ENCODE measurements around the gene HAUS8.

Gene HAUS8, protein sequence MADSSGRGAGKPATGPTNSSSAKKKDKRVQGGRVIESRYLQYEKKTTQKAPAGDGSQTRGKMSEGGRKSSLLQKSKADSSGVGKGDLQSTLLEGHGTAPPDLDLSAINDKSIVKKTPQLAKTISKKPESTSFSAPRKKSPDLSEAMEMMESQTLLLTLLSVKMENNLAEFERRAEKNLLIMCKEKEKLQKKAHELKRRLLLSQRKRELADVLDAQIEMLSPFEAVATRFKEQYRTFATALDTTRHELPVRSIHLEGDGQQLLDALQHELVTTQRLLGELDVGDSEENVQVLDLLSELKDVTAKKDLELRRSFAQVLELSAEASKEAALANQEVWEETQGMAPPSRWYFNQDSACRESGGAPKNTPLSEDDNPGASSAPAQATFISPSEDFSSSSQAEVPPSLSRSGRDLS

DNA sequence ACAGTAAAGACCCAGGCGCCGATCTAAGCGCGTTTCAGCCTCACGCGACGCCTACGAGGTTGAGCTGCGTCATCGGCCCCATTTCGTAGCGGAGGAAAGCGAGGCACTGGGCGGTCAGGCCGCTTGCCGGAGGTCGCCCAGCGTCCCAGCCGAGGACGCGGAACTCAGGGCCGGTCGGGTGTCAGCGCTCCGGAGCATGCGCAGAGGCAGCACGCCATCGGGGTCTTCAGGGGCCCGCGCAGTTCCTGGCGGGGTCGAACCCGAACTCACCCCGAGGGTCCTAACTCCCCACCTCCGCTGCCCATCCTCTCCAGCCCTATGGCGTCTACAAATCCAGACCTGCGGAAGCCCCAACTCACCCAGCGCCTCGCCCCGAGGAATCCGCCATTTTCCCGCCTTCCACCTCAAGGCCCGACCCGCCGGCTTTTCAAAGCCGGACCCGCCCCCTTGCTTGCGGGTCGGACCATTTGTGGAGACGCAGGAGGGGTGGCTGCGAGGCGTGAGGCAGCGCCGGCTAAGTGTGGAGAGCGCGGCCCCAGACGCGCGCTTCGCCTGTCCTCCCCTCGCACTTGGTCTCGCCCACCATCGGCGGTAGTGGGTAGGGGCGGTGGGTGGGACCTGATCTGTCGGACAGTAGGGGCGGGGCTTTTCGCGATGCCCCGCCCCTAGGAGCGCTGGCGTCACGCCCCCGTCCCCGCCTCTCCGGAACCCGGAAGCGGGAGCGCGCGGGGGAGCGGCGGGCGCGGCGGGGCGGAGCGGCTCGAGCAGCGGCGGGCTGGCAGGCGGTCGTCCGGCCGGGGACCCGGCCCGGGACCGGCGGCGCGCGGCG, at the start of gene HAUS8, which contains the start of gene MYO9B:
TSS of gene HAUS8 (minus strand) at position 418 of the 829 bp plus-strand sequence. CDS start at position 388, 30 bp downstream.
TSS of gene MYO9B (plus strand) at position 743 of the 829 bp plus-strand sequence. CDS start 25,941 bp downstream, outside the sequence.
- Histone ChIP-seq H3K27me3 (ENCODE audit: control insufficient read depth in 5 of 5, insufficient read depth in 4 of 5, low read length in 5 of 5) (no peaks in the 10 kb centered on the region), H3K9me3 (ENCODE audit: control insufficient read depth in 5 of 5, low read length in 5 of 5) (no peaks in the 10 kb centered on the region), H3K4me1 (ENCODE audit: control insufficient read depth in 5 of 5, insufficient read depth in 5 of 5, low read length in 5 of 5) (peaks cover 12 to 58% (median 53%) of the 10 kb centered on the region in 5 donors), H3K36me3 (ENCODE audit: control insufficient read depth in 5 of 5, insufficient read depth in 5 of 5, low read length in 5 of 5) (peaks cover 0 to 21% (median 5%) of the 10 kb centered on the region in 5 donors), H3K9ac (ENCODE audit: low read length in 5 of 5) (peak within 1 kb of the TSS; percentile 75 to 92 (median 81)), H3K27ac (ENCODE audit: low read depth, low read length) (peak within 1 kb of the TSS; percentile 69), H3K4me3 (ENCODE audit: low read depth in 1 of 5, low read length in 5 of 5) (peak within 1 kb of the TSS; percentile 85 to 90 (median 89))

DNA sequence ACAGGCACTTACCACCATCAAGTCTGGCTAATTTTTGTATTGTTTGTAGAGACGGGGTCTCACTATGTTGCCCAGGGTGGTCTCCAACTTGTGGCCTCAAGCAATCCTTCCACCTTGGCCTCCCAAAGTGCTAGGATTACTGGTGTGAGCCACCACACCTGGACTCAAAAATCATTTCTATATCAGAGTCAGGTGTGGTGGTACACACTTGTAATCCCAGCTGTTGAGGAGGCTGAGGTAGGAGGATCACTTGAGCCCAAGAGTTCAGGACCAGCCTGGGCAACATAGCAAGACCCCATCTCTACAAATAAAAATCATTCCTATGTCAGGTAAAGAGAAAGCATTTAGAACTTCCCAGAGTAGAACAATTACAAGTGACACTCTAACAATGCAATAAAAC, 48.8 kb upstream of the HAUS8 start:
- Histone ChIP-seq H3K4me1 (ENCODE audit: control insufficient read depth in 5 of 5, insufficient read depth in 5 of 5, low read length in 5 of 5) (peaks cover 2 to 19% (median 17%) of the 10 kb centered on the region in 5 donors), H3K4me3 (ENCODE audit: low read depth in 1 of 5, low read length in 5 of 5) (no peak overlapping the region), H3K9ac (ENCODE audit: low read length in 5 of 5) (no peak overlapping the region), H3K9me3 (ENCODE audit: control insufficient read depth in 5 of 5, low read length in 5 of 5) (no peaks in the 10 kb centered on the region), H3K27me3 (ENCODE audit: control insufficient read depth in 5 of 5, insufficient read depth in 4 of 5, low read length in 5 of 5) (no peaks in the 10 kb centered on the region), H3K36me3 (ENCODE audit: control insufficient read depth in 5 of 5, insufficient read depth in 5 of 5, low read length in 5 of 5) (peaks cover 0 to 6% (median 3%) of the 10 kb centered on the region in 5 donors), H3K27ac (ENCODE audit: low read depth, low read length) (no peak overlapping the region)

DNA sequence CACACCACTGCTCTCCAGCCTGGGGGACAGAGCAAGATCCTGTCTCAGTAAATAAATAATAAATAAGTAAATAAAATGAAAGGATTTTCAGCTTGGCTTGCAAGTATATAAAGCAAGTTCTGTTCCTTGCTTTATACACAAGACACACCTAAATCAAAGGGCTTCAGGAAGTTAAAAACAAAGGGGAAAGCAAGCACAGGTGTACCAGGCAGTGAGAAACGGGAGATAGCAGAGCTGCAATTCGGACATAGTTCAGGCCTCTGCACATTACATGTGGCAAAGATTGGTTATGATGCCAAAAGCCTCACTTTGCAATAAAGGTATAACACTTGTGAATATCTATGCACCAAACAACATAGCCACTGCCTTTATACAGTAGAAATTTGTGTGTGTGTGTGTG, 47.8 kb upstream of the HAUS8 start:
- Histone ChIP-seq H3K36me3 (ENCODE audit: control insufficient read depth in 5 of 5, insufficient read depth in 5 of 5, low read length in 5 of 5) (peaks cover 0 to 5% (median 5%) of the 10 kb centered on the region in 5 donors), H3K4me3 (ENCODE audit: low read depth in 1 of 5, low read length in 5 of 5) (no peak overlapping the region), H3K9ac (ENCODE audit: low read length in 5 of 5) (no peak overlapping the region), H3K9me3 (ENCODE audit: control insufficient read depth in 5 of 5, low read length in 5 of 5) (no peaks in the 10 kb centered on the region), H3K4me1 (ENCODE audit: control insufficient read depth in 5 of 5, insufficient read depth in 5 of 5, low read length in 5 of 5) (peaks cover 2 to 19% (median 17%) of the 10 kb centered on the region in 5 donors), H3K27ac (ENCODE audit: low read depth, low read length) (no peak overlapping the region), H3K27me3 (ENCODE audit: control insufficient read depth in 5 of 5, insufficient read depth in 4 of 5, low read length in 5 of 5) (no peaks in the 10 kb centered on the region)

DNA sequence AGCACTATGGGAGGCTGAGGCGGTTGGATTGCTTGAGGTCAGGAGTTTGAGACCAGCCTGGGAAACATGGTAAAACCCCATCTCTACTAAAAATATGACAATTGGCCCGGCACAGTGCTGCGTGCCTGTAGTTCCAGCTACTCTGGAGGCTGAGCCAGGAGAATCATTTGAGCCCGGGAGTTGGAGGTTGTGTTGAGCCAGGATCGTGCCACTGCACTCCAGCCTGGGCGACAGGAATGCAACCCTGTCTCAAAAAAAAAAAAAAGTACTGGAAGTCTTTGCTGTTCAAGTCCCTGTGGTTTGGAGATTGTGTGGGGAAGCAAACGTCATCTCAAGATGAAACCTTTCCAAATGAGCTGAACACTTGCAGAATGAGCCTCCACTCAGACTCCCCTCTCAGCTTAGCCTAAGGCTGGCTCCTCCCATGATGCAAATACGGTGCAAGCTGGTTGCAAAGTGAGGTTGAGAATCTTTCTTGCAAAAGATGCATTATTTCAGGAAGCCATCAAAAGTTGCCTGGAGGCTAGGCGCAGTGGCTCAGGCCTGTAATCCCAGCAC, 46.6 kb upstream of the HAUS8 start:
- H3K4me1 ChIP-seq (ENCODE audit: control insufficient read depth in 5 of 5, insufficient read depth in 5 of 5, low read length in 5 of 5), result peaks cover 2 to 27% (median 24%) of the 10 kb centered on the region in 5 donors
- H3K36me3 ChIP-seq (ENCODE audit: control insufficient read depth in 5 of 5, insufficient read depth in 5 of 5, low read length in 5 of 5), result peaks cover 0 to 5% (median 3%) of the 10 kb centered on the region in 5 donors
- no peaks in the 10 kb centered on the region for H3K9me3 ChIP-seq (ENCODE audit: control insufficient read depth in 5 of 5, low read length in 5 of 5)
- H3K27ac ChIP-seq (ENCODE audit: low read depth, low read length), result no peak overlapping the region
- no peak overlapping the region for H3K9ac ChIP-seq (ENCODE audit: low read length in 5 of 5)
- H3K4me3 ChIP-seq (ENCODE audit: low read depth in 1 of 5, low read length in 5 of 5), result no peak overlapping the region
- H3K27me3 ChIP-seq (ENCODE audit: control insufficient read depth in 5 of 5, insufficient read depth in 4 of 5, low read length in 5 of 5), result no peaks in the 10 kb centered on the region

DNA sequence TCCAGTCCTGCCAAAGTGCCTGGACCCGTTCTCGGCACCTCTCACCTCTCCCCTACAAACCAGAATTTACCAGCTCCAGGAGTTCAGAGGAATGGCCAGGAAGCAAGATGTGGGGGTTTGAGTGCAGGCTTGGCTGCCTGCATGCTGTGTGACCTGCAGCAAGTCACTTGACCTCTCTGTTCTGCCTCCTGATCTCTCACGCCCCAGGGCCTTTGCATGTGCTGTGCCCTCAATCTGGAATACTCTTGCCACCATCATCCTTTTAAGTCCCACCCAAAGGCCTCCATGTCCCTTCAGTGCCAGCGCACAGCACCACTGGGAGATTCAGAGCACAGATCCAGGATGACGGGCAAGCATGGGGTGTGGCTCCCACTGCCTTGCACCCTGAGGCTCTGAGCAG, 43.7 kb upstream of the HAUS8 start:
- H3K9me3 ChIP-seq (ENCODE audit: control insufficient read depth in 5 of 5, low read length in 5 of 5), result no peaks in the 10 kb centered on the region
- no peak overlapping the region for H3K4me3 ChIP-seq (ENCODE audit: low read depth in 1 of 5, low read length in 5 of 5)
- no peak overlapping the region for H3K27ac ChIP-seq (ENCODE audit: low read depth, low read length)
- peaks cover 0 to 23% (median 14%) of the 10 kb centered on the region in 5 donors for H3K4me1 ChIP-seq (ENCODE audit: control insufficient read depth in 5 of 5, insufficient read depth in 5 of 5, low read length in 5 of 5)
- H3K27me3 ChIP-seq (ENCODE audit: control insufficient read depth in 5 of 5, insufficient read depth in 4 of 5, low read length in 5 of 5), result no peaks in the 10 kb centered on the region
- H3K36me3 ChIP-seq (ENCODE audit: control insufficient read depth in 5 of 5, insufficient read depth in 5 of 5, low read length in 5 of 5), result peaks cover 0 to 10% (median 6%) of the 10 kb centered on the region in 5 donors
- no peak overlapping the region for H3K9ac ChIP-seq (ENCODE audit: low read length in 5 of 5)

DNA sequence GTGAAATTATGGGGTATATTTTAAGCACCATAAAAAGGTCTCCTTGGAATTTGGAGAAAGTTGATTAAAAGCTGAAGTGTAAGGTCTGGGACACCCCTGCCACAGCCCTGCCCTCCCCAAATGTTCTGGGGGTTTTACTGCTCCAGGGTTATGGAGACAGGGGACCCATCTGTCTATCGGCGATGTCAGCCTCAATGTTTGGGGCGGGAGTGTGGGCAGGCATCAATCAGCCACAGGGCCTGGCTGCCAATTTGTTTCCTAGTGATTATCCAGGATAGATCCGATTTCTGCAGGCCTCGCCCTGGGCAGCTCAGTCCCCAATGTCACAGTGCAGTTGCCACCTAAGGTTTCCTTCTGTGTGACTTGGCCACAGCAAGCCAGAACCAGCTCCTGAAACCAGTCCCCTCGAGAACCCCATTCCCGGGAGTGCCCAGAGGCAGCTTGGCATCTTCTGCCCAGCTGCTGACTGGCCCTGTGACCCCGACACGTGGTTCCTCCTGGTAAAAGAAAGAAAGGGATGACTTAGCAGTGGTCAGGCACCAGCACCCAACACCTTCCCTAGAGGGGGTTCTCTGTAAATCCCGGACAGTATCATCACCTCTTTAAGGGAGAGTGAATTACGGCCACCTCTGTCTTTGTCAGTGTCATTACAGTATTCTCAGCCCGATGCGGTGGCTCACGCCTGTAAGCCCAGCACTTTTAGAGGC, 41.9 kb upstream of the HAUS8 start:
- H3K27ac ChIP-seq (ENCODE audit: low read depth, low read length), result no peak overlapping the region
- H3K9ac ChIP-seq (ENCODE audit: low read length in 5 of 5), result no peak overlapping the region

DNA sequence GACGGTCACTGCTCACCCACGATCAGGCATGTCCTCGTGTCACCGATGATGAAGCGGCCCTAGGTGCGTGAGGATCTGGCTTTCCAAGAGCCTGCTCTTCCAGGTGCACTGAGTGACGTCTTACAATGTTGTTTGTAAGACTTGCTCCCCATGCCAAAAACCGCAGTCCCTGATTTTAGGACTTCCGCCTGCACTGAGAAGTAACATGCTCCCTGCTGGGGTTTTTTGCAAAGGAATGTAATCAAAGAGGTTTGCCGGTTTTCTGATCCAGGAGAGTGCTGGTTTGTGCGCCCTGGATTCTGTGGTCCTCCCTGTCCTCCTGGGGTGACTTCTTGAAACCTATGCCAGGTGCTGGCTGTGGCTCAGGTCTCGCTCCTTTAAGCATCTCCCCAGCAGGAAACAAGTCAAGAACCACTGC, 39.2 kb upstream of the HAUS8 start:
- Histone ChIP-seq H3K27ac (ENCODE audit: low read depth, low read length) (no peak overlapping the region), H3K9ac (ENCODE audit: low read length in 5 of 5) (no peak overlapping the region), H3K4me1 (ENCODE audit: control insufficient read depth in 5 of 5, insufficient read depth in 5 of 5, low read length in 5 of 5) (peaks cover 0 to 63% (median 42%) of the 10 kb centered on the region in 5 donors), H3K27me3 (ENCODE audit: control insufficient read depth in 5 of 5, insufficient read depth in 4 of 5, low read length in 5 of 5) (no peaks in the 10 kb centered on the region), H3K9me3 (ENCODE audit: control insufficient read depth in 5 of 5, low read length in 5 of 5) (no peaks in the 10 kb centered on the region), H3K36me3 (ENCODE audit: control insufficient read depth in 5 of 5, insufficient read depth in 5 of 5, low read length in 5 of 5) (peaks cover 0 to 25% (median 17%) of the 10 kb centered on the region in 5 donors), H3K4me3 (ENCODE audit: low read depth in 1 of 5, low read length in 5 of 5) (no peak overlapping the region)

More for the DNA sequence above, 41.9 kb upstream of the HAUS8 start:
- no peak overlapping the region for H3K4me3 ChIP-seq (ENCODE audit: low read depth in 1 of 5, low read length in 5 of 5)
- H3K36me3 ChIP-seq (ENCODE audit: control insufficient read depth in 5 of 5, insufficient read depth in 5 of 5, low read length in 5 of 5), result peaks cover 0 to 11% (median 6%) of the 10 kb centered on the region in 5 donors
- H3K27me3 ChIP-seq (ENCODE audit: control insufficient read depth in 5 of 5, insufficient read depth in 4 of 5, low read length in 5 of 5), result no peaks in the 10 kb centered on the region
- H3K9me3 ChIP-seq (ENCODE audit: control insufficient read depth in 5 of 5, low read length in 5 of 5), result no peaks in the 10 kb centered on the region
- H3K4me1 ChIP-seq (ENCODE audit: control insufficient read depth in 5 of 5, insufficient read depth in 5 of 5, low read length in 5 of 5), result peaks cover 0 to 41% (median 28%) of the 10 kb centered on the region in 5 donors

DNA sequence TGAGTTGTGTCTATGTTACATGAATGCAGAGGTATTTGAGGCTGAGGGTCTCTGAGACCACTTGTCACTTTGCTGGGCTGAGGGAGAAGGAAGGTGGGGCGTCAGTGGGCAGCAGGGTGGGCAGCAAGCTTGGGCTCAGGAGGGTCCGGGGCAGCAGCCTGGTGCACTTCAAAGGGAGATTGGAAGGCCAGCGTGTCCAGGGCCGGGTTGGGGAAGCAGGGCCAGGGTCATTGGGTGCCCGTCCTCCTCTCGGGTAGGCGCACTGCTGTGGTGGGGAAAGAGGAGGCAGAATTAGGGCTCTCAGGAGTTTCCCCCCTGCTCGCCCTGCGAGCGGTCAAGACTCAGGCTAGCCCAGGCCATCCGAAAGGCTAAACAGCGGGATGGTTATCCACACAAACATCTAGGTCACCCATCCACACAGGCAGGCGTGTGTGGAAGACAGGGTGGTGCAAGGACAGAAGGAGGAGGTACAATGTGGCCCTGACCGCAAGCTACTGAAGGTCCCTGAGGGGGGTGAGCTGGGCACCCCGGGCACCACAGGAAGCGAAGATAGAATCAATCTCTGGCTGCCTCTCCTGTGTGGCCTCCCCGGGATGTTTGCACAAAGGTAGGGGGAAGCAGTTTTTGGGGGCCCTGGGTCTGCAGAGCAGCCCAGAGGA, 38.0 kb upstream of the HAUS8 start:
- peaks cover 2 to 72% (median 46%) of the 10 kb centered on the region in 5 donors for H3K4me1 ChIP-seq (ENCODE audit: control insufficient read depth in 5 of 5, insufficient read depth in 5 of 5, low read length in 5 of 5)
- H3K27ac ChIP-seq (ENCODE audit: low read depth, low read length), result no peak overlapping the region
- no peak overlapping the region for H3K4me3 ChIP-seq (ENCODE audit: low read depth in 1 of 5, low read length in 5 of 5)
- no peaks in the 10 kb centered on the region for H3K9me3 ChIP-seq (ENCODE audit: control insufficient read depth in 5 of 5, low read length in 5 of 5)
- peaks cover 0 to 27% (median 13%) of the 10 kb centered on the region in 5 donors for H3K36me3 ChIP-seq (ENCODE audit: control insufficient read depth in 5 of 5, insufficient read depth in 5 of 5, low read length in 5 of 5)
- H3K9ac ChIP-seq (ENCODE audit: low read length in 5 of 5), result no peak overlapping the region
- H3K27me3 ChIP-seq (ENCODE audit: control insufficient read depth in 5 of 5, insufficient read depth in 4 of 5, low read length in 5 of 5), result no peaks in the 10 kb centered on the region

DNA sequence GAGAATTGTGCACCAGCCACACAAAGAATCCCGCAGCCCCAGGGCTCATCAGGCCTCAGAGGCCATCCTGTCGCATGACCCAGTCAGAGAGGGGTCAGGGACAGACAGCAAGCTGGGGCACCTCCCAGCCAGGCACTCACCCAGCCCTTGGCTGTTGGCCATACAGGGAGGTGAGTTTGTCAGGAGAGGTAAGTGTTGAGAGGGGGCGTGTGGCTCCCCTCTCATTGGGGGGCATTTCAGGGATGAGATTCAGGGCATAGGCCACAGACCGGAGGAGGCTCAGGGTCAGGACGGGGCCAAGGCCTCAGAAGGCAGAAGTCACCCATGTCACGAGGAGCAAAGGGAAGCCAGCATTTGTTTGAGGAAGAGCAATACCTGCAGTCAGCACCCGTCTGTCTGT, 37.4 kb upstream of the HAUS8 start:
- Histone ChIP-seq H3K4me1 (ENCODE audit: control insufficient read depth in 5 of 5, insufficient read depth in 5 of 5, low read length in 5 of 5) (peaks cover 4 to 78% (median 52%) of the 10 kb centered on the region in 5 donors), H3K27me3 (ENCODE audit: control insufficient read depth in 5 of 5, insufficient read depth in 4 of 5, low read length in 5 of 5) (no peaks in the 10 kb centered on the region), H3K36me3 (ENCODE audit: control insufficient read depth in 5 of 5, insufficient read depth in 5 of 5, low read length in 5 of 5) (peaks cover 0 to 27% (median 13%) of the 10 kb centered on the region in 5 donors), H3K9ac (ENCODE audit: low read length in 5 of 5) (peak overlapping the region in 1 of 5 donors; percentile 43), H3K4me3 (ENCODE audit: low read depth in 1 of 5, low read length in 5 of 5) (no peak overlapping the region), H3K27ac (ENCODE audit: low read depth, low read length) (no peak overlapping the region), H3K9me3 (ENCODE audit: control insufficient read depth in 5 of 5, low read length in 5 of 5) (no peaks in the 10 kb centered on the region)
